GM12865 (cell line): ENCODE results near the gene AKAP13.

Experiments used
- DNase-seq: peaks from one replicate; pipeline ENCODE4 v3.0.0; 2010; ENCODE audit warnings: low read depth
- H3K4me3 ChIP-seq: 2 replicates; pipeline ENCODE4 v1.5.1; 2011; ENCODE audit warnings: mild to moderate bottlenecking, low read depth, low read length, control low read depth
- TF ChIP-seq, protein P1 (sequence below): IDR thresholded peaks from 2 replicates; pipeline ENCODE4 v1.5.1; 2011; ENCODE audit warnings: low read length, control low read depth, low read depth, inconsistent platforms; ENCODE audit not compliant: insufficient read depth; ENCODE audit errors: missing control alignments

Gene AKAP13

GRCh38 chr15:85419161-85419560 lies 38.8 kb downstream of the AKAP13 start:
- TF ChIP-seq, protein P1, sequence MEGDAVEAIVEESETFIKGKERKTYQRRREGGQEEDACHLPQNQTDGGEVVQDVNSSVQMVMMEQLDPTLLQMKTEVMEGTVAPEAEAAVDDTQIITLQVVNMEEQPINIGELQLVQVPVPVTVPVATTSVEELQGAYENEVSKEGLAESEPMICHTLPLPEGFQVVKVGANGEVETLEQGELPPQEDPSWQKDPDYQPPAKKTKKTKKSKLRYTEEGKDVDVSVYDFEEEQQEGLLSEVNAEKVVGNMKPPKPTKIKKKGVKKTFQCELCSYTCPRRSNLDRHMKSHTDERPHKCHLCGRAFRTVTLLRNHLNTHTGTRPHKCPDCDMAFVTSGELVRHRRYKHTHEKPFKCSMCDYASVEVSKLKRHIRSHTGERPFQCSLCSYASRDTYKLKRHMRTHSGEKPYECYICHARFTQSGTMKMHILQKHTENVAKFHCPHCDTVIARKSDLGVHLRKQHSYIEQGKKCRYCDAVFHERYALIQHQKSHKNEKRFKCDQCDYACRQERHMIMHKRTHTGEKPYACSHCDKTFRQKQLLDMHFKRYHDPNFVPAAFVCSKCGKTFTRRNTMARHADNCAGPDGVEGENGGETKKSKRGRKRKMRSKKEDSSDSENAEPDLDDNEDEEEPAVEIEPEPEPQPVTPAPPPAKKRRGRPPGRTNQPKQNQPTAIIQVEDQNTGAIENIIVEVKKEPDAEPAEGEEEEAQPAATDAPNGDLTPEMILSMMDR = no peak
- no peak overlapping the region for H3K4me3 ChIP-seq
- no peak for DNase-seq

- DNase-seq = no peak
- TF ChIP-seq, protein P1 = no peak
- no peak overlapping the region for H3K4me3 ChIP-seq
Measured at GRCh38 chr15:85421116-85421925, 40.9 kb downstream of the AKAP13 start.

- H3K4me3 ChIP-seq = no peak overlapping the region
- TF ChIP-seq, protein P1 = no peak
- no peak for DNase-seq
Measured at GRCh38 chr15:85422607-85423006, 42.2 kb downstream of the AKAP13 start.

DNA sequence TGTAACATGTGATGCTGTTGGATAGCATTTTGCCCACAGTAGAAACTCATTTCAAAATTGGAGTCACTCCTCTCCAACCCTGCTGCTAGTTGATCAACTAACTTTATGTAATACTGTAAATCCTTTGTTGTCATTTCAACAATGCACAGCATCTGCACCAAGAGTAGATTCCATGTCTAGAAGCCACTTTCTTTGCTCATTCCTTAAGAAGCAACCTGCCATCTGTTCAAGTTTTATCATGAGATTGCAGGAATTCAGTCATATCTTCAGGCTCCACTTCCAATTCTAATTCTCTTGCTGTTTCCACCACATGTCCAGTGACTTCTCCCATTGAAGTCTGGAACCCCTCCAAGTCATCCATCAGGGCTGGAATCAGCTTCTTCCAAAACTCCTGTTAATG lies 42.9 kb downstream of the AKAP13 start:
- DNase-seq = no peak

GRCh38 chr15:85424154-85424553 lies 43.8 kb downstream of the AKAP13 start:
- TF ChIP-seq, protein P1 = no peak
- no peak overlapping the region for H3K4me3 ChIP-seq
- no peak for DNase-seq

More for the DNA sequence above, 42.9 kb downstream of the AKAP13 start:
- H3K4me3 ChIP-seq = no peak overlapping the region
- TF ChIP-seq, protein P1 = no peak

DNA sequence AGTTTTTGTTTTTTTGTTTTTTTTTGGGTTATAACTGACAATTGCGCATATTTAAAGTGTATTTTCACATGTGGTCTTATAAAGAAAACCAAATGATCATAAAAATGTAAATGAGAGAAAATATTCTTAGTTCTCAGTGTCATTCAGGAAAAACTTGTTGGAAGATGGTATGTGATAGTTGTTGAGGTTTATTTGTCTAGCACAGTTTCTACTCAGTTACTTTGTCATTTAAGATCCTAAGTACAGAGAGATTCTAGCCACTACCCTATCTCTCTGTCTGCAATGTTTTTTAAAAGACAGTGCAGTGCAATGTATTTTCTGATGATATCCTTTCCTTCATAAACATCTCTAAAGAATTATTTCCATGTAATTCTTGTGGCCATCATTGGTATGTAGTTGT lies 46.1 kb downstream of the AKAP13 start:
- no peak overlapping the region for H3K4me3 ChIP-seq
- TF ChIP-seq, protein P1 = no peak
- no peak for DNase-seq
